HG03097 (cell line): Measurements from ENCODE around the gene DDX23.

Source experiments
- ATAC-seq: cut with Tn5 transposase; IDR thresholded peaks from one replicate; pipeline ENCODE4 v1.9.1; 2021; ENCODE audit not compliant: unreplicated experiment, low FRiP score

Gene DDX23

GRCh38 chr12:48824905-48825304 lies 27.1 kb downstream of the DDX23 start:
- ATAC-seq: no peak

DNA sequence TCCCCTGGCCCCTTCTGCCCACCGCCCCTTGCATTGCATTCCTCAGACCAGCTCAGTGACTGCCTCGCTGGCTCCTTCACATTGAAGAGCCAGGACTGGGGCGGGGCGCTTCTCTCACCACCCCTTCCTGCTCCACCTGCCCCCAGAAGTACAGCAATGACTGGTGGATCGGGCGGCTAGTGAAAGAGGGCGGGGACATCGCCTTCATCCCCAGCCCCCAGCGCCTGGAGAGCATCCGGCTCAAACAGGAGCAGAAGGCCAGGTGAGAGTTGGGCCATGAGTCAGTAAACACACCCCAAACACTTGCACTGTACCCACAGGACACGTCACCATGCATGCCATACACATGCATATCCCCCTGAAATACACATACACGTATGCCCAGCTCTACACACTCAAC lies 27.9 kb downstream of the DDX23 start:
- no peak for ATAC-seq

GRCh38 chr12:48823281-48823680 lies 28.7 kb downstream of the DDX23 start:
- no peak for ATAC-seq

DNA sequence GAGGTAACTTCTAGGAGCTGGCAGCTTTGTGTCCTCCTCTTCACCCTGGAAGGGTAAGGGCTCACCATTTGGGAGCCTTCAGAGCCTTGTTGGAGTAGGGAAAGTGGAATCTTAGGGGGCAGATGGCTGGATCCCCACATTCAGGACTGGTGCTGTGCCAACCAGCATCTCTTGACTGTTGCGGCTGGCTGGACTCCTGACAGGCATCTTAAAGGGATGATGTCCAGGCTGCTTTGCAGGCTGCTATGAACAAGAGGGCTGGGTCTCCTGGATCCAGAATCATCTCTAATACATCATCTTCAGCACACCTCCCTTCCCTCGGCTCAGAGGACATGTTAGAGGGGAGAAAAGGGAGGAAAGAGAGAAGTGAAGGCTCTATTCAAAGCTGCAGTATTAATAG lies 29.3 kb downstream of the DDX23 start:
- ATAC-seq: no peak

DNA sequence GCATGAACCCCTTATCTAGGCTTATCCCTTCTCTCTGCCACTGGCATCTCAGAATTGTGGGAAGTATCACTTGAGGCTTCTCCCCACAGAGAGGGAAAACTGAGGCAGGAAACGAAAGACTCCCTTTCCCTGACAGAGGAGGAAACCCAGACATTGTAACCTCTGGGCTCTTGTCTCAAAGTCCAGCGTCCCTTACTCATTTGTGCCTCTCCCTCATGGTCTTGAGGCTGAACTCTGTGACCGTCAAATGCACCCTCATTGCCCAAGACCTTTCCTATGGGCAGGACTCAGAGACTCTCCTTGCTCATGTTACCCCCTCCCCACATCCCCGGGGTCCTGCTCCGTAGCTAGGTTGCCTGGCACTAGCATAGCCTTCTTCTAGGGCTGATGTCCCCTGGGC lies 29.8 kb downstream of the DDX23 start:
- ATAC-seq: no peak

DNA sequence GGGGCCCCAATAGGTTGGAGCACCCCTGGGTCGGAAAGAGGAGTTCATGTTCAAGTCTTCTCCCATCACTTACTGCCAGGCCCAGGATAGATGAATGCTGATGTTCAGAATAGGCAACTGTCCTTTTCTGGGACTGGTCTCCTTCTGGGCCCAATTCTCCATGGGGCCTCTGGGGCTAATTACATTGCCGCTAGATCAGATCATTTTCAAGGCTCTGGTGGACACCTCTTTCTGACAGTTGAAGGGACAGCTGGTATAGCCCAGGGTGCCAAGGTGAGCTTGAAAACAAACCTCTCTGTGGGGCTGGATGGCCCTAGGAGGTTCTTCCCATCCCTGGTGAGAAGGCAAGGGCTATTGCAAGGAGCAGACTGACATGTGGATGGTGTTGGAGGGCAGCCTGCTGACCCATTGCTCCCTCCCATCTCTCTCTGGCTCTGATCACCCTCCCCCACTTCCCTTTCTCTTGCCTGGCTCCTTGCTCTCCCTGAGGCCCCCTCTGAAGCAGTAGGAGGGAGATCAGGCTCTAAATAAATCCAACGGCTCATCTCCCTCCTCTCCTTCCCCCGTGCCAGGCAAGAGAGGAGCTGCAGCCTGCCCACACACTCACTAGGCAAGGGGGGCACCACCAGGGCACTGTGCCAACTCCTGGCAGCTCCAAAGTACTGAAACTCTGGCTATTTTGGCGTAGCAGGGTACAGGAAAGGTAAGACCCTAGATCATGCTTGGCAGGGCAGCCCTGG lies 31.8 kb downstream of the DDX23 start:
- ATAC-seq: no peak

DNA sequence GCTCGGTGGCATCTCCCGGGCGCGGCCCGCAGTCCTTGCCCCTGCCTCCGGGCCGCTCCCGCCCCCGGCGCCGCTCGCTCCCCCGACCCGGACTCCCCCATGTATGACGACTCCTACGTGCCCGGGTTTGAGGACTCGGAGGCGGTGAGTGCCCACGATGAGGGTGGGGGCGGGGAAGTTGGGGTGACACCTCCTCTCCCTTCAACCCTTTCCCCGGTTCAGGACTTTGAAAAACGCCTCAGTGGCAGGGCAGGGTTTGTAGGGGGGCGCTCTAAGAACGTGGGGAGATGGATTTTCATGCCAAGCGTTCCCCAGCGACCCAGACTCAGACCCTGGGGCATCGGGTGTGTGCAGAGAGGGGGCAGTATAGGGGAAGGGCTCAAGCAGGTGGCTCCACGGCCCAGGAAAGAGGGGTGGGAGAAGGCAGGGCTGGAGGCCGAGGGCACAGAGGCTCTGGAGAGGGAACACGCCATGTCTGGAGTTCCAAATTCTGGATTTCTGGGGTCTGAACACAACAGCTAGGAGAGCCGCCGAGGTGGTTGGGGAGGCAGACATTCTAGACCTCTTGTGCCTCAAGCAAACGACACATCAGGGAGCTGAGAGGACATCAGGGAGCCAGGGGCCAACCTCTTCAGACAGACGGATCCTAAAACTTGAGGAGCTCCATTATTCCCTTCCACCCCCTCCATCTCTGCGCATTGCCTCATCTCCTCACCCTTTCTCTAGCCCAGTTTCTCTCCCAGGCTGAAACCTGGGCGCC lies 33.0 kb downstream of the DDX23 start:
- ATAC-seq: no peak

- ATAC-seq: no peak
Observed at GRCh38 chr12:48817873-48818830, 33.8 kb downstream of the DDX23 start, which contains the start of gene CACNB3. Gene CACNB3, plus strand, starts transcription at chr12:48818496. Its CDS starts 434 bp downstream, at chr12:48818930.

GRCh38 chr12:48816143-48816854 lies 35.7 kb downstream of the DDX23 start:
- no peak for ATAC-seq

GRCh38 chr12:48815126-48816110 lies 36.5 kb downstream of the DDX23 start:
- no peak for ATAC-seq

DNA sequence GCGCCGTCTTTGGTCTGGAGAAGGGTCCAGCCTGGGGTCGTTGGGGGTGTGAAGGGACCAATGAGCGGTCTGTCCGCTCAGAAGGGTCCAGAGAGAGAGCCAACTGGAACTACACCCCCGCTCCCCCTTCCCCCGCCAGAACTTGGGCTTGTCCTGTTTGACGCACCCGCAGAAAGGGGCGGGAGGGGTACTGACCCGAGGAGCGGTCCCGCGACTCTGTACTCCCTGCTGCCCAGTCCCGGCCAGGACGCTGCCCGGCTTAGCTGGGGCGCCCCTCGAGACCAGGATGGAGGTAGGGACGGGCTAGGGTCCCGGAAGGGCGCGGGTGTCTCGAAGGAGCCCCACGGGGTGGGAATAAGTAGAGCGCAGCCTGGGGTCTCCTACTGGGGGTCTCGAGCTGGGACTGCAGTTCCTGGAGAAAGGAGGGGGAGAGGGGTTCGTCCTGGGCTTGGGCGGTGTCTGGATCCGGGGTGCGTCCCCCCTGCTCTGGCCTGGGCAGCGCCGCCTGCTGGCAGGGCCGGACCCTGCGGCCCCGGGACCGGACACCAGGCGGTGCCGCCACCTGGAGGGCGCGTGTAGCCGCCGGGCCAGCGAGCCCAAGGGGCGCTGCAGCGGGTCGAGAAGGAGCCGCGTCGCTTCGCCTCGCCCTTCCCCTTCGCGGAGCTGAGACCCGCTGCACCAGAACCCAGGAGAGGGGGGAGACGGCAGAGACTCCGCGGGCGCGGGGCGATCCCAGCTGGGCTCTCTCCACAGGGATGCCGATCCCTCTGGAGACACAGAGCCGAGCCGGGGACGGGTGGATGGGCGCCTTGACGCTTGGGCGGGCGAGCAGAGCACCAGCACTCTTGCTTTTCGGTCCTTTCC lies 37.5 kb downstream of the DDX23 start:
- peak; percentile 71 for ATAC-seq

GRCh38 chr12:48813465-48814261 lies 38.3 kb downstream of the DDX23 start:
- ATAC-seq: no peak

GRCh38 chr12:48812389-48812788 lies 39.6 kb downstream of the DDX23 start:
- ATAC-seq: no peak

GRCh38 chr12:48811437-48812090 lies 40.4 kb downstream of the DDX23 start:
- no peak for ATAC-seq

DNA sequence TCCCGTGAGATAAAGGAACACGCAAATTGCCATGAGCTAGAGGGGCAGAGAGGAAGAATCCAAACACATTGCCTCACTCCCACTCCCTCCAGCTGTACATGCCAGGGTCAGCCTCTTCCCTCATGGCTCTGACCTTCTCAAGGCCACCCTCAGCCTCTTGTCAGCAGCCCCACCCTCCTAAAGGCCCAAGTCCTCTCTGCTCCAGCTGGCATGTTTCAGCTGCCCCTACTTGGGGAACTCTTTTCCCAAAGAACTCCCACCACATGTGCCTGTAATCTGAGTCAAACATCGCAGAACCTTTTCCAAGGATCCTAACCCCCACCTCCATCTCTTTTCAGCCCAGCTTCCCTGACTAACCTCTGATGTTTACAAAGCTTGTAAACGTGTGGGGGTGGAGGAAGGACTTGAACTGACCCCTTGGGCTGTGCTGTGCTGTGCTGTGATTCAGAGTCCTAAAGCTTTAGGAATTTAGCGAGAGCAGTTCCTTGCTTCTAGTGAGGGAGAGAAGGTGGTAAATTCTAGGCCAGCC lies 41.0 kb downstream of the DDX23 start:
- ATAC-seq: no peak

- ATAC-seq: no peak
Observed at GRCh38 chr12:48807981-48808380, 44.0 kb downstream of the DDX23 start.

DNA sequence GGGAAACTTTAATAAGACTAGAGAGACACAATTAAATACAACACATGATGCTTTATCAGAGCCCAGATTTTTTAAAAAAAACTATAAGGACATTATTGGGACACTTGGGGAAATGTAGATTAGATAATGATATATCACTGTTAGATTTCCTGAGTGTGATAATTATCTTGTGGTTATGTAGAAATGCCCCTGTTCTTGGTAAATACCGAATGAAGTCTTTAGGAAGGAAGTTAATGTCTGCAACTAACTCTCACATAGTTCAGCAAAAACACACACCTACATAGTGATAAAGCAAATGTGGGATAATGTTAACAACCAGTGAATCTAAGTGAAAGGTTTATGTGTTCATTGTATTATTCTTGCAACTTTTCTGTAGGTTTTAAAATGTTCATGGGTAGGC lies 48.3 kb downstream of the DDX23 start:
- ATAC-seq: no peak
